A549 treated with Mapracorat at 1 μM for 4 hours (cell line): ENCODE data around the gene CEP104. TPM values are rescaled to one million over a fixed set of nuclear protein-coding genes. Genes with fewer than 3 reads are reported as not detected.

ENCODE experiments used
- total RNA-seq: library from RNA; stranded (reverse); fragments of 200-300 nt; extraction: Qiagen RNA extraction; gene quantifications from 5 replicates; pipeline ENCODE4 v1.2.3, GENCODE V29; 2022

The CEP104 gene
- 13.9 to 17.3 TPM (median 15.1 TPM) in 5 replicates for total RNA-seq

GRCh38 chr1:3856923-3857790 is at the start of gene CEP104, which contains the start of gene DFFB:
CEP104 (minus strand) TSS chr1:3857211; CDS start chr1:3852407, 4,804 bp downstream.
DFFB (plus strand) TSS chr1:3857476; CDS start chr1:3857604, 128 bp downstream.

GRCh38 chr1:3900150-3900968 is 43.3 kb upstream of the CEP104 start, which contains the start of gene C1orf174:
C1orf174 (minus strand) TSS chr1:3900272; CDS start chr1:3900186, 86 bp downstream.

GRCh38 chr1:3796215-3797061 is 60.6 kb downstream of the CEP104 start, which contains the start of gene LRRC47:
LRRC47 (minus strand) TSS chr1:3796498; CDS start chr1:3796476, 22 bp downstream.

GRCh38 chr1:3772715-3773571 is 84.1 kb downstream of the CEP104 start, which contains the start of gene SMIM1:
SMIM1 (plus strand) TSS chr1:3772749; CDS start chr1:3775374, 2,625 bp downstream.

Other genes with a start within 250 kb of the CEP104 start
- gene MEGF6, start 245.7 kb downstream of the CEP104 start, total RNA-seq: 6.8 to 11.8 TPM (median 8.4 TPM) in 5 replicates
- 25.6 to 30.8 TPM (median 29.0 TPM) in 5 replicates for gene TPRG1L, start 232.2 kb downstream of the CEP104 start, total RNA-seq
- gene WRAP73, start 207.1 kb downstream of the CEP104 start, total RNA-seq: 16.5 to 20.7 TPM (median 18.8 TPM) in 5 replicates
- 0.59 to 0.87 TPM (median 0.75 TPM) in 5 replicates for gene TP73, start 204.7 kb downstream of the CEP104 start, total RNA-seq
- not detected in 5 replicates for gene CCDC27, start 104.8 kb downstream of the CEP104 start, total RNA-seq
- 0.52 to 2.6 TPM (median 1.4 TPM) in 5 replicates for gene SMIM1, start 84.5 kb downstream of the CEP104 start, total RNA-seq
- gene LRRC47, start 60.7 kb downstream of the CEP104 start, total RNA-seq: 31.0 to 34.2 TPM (median 33.2 TPM) in 5 replicates
- gene DFFB, start 265 bp upstream of the CEP104 start, total RNA-seq: 2.4 to 4.4 TPM (median 3.8 TPM) in 5 replicates
- 21.0 to 25.6 TPM (median 24.7 TPM) in 5 replicates for gene C1orf174, start 43.1 kb upstream of the CEP104 start, total RNA-seq